DOHH2 (cell line): ENCODE data around the gene CAMK2D.

Experiments used
- H3F3A ChIP-seq: fragments of 200-600 bp; sonication (generic), shearing (Covaris generic); 2 replicates; pipeline ENCODE4 v1.6.0; 2016; ENCODE audit warnings: antibody characterized with exemption, mild to moderate bottlenecking; ENCODE audit not compliant: control insufficient read depth, insufficient read depth
- H3K27ac ChIP-seq: fragments of 200-600 bp; sonication (generic); 2 replicates; pipeline ENCODE4 v1.5.1; 2014; ENCODE audit warnings: low read depth, mild to moderate bottlenecking, low read length, moderate library complexity
- H3K27me3 ChIP-seq: fragments of 200-600 bp; sonication (generic); 2 replicates; pipeline ENCODE4 v1.6.1; 2014; ENCODE audit warnings: mild to moderate bottlenecking, low read length, mixed read lengths; ENCODE audit not compliant: control insufficient read depth
- H3K36me3 ChIP-seq: fragments of 200-600 bp; sonication (generic); 2 replicates; pipeline ENCODE4 v1.6.1; 2014; ENCODE audit warnings: mild to moderate bottlenecking, low read length, moderate library complexity, mixed read lengths; ENCODE audit not compliant: control insufficient read depth
- H3K4me1 ChIP-seq: fragments of 200-600 bp; sonication (generic); 2 replicates; pipeline ENCODE4 v1.6.1; 2014; ENCODE audit warnings: mild to moderate bottlenecking, low read length, mixed read lengths; ENCODE audit not compliant: control insufficient read depth
- H3K4me2 ChIP-seq: fragments of 200-600 bp; sonication (generic); 2 replicates; pipeline ENCODE4 v1.6.0; 2014; ENCODE audit warnings: mild to moderate bottlenecking, low read length, moderate library complexity
- H3K4me3 ChIP-seq: fragments of 200-600 bp; sonication (generic); 2 replicates; pipeline ENCODE4 v1.5.1; 2014; ENCODE audit warnings: mild to moderate bottlenecking, low read length, mixed read lengths
- H3K79me2 ChIP-seq: fragments of 200-600 bp; sonication (generic); 2 replicates; pipeline ENCODE4 v1.6.1; 2014; ENCODE audit warnings: mild to moderate bottlenecking, low read length, mixed read lengths; ENCODE audit not compliant: control insufficient read depth
- H3K9me2 ChIP-seq: fragments of 200-600 bp; sonication (generic); replicated peaks from 2 replicates; pipeline ENCODE4 v1.6.1; 2014; ENCODE audit warnings: mild to moderate bottlenecking, low read length, mixed read lengths; ENCODE audit not compliant: control insufficient read depth
- H3K9me3 ChIP-seq: fragments of 200-600 bp; sonication (generic); 2 replicates; pipeline ENCODE4 v1.6.1; 2014; ENCODE audit warnings: antibody characterized with exemption, low read length, mixed read lengths; ENCODE audit not compliant: control insufficient read depth, insufficient read depth
- H4K20me1 ChIP-seq: fragments of 200-600 bp; sonication (generic); 2 replicates; pipeline ENCODE4 v1.6.0; 2014; ENCODE audit warnings: low read depth, mild to moderate bottlenecking, antibody characterized with exemption, low read length, moderate library complexity; ENCODE audit not compliant: control insufficient read depth, insufficient read depth
- CTCF ChIP-seq: fragments of 200-600 bp; sonication (generic); IDR thresholded peaks from one replicate; pipeline ENCODE4 v1.5.1; 2014; ENCODE audit warnings: antibody characterized with exemption, mild to moderate bottlenecking, low read depth, low read length; ENCODE audit not compliant: poor library complexity, severe bottlenecking
- EZH2phosphoT487 ChIP-seq: fragments of 200-600 bp; sonication (generic); IDR thresholded peaks from 2 replicates; pipeline ENCODE4 v1.6.1; 2017; ENCODE audit warnings: borderline replicate concordance, mild to moderate bottlenecking, antibody characterized with exemption, low read length, moderate library complexity, mixed read lengths

The CAMK2D gene

GRCh38 chr4:113700602-113701150 is 60.9 kb downstream of the CAMK2D start:
- Histone ChIP-seq H3K27ac (no peak overlapping the region), H3F3A (no peaks in the 10 kb centered on the region; the same call in 1 of the 2 replicates), H3K27me3 (no peaks in the 10 kb centered on the region), H3K4me3 (no peak overlapping the region), H3K79me2 (peaks cover 98% of the 10 kb centered on the region), H3K9me2 (no peaks in the 10 kb centered on the region), H3K4me2 (no peak overlapping the region), H3K36me3 (peaks cover 62% of the 10 kb centered on the region), H3K4me1 (peaks cover 19% of the 10 kb centered on the region), H4K20me1 (peaks cover 8% of the 10 kb centered on the region; the same call in 1 of the 2 replicates), H3K9me3 (no peaks in the 10 kb centered on the region)
- TF ChIP-seq CTCF (no peak), EZH2phosphoT487 (no peak)

GRCh38 chr4:113699772-113700171 is 61.8 kb downstream of the CAMK2D start:
- Histone ChIP-seq H4K20me1 (peaks cover 13% of the 10 kb centered on the region; the same call in 1 of the 2 replicates), H3F3A (peaks cover 4% of the 10 kb centered on the region; the same call in 1 of the 2 replicates), H3K4me1 (peaks cover 28% of the 10 kb centered on the region), H3K36me3 (peaks cover 63% of the 10 kb centered on the region), H3K4me2 (no peak overlapping the region), H3K9me2 (no peaks in the 10 kb centered on the region), H3K27me3 (no peaks in the 10 kb centered on the region), H3K9me3 (no peaks in the 10 kb centered on the region), H3K79me2 (peaks cover 98% of the 10 kb centered on the region), H3K27ac (no peak overlapping the region), H3K4me3 (no peak overlapping the region)
- no peak for TF ChIP-seq CTCF
- no peak for TF ChIP-seq EZH2phosphoT487

- peaks cover 97% of the 10 kb centered on the region for H3K79me2 ChIP-seq
- H3K4me2 ChIP-seq = no peak overlapping the region
- H3K9me3 ChIP-seq = no peaks in the 10 kb centered on the region
- H3K9me2 ChIP-seq = no peaks in the 10 kb centered on the region
- peaks cover 49% of the 10 kb centered on the region for H3K4me1 ChIP-seq
- H3K4me3 ChIP-seq = no peak overlapping the region
- H3K36me3 ChIP-seq = peaks cover 53% of the 10 kb centered on the region
- TF ChIP-seq EZH2phosphoT487 = no peak
- no peak for TF ChIP-seq CTCF
- H4K20me1 ChIP-seq = peaks cover 18% of the 10 kb centered on the region; the same call in 1 of the 2 replicates
- H3K27me3 ChIP-seq = no peaks in the 10 kb centered on the region
- no peak overlapping the region for H3K27ac ChIP-seq
- H3F3A ChIP-seq = peaks cover 9% of the 10 kb centered on the region
These were observed 64.1 kb downstream of the CAMK2D start for GRCh38 chr4:113697429-113697828.
